Thymus (tissue), 11 donors: ENCODE data around the gene HID1. TPM values are rescaled to one million over a fixed set of nuclear protein-coding genes. Genes with fewer than 3 reads are reported as not detected.
A peak's percentile ranks its signal among the peaks of the same experiment; 100 is the strongest.

Source experiments
- DNase-seq, 9 donors: peaks; one replicate each; pipeline ENCODE4 v3.0.0-alpha.2; 2013; ENCODE audit warnings: low spot score in 9 of 9, low read depth in 6 of 9, missing footprints in 1 of 9
- H3K27ac ChIP-seq, 2 donors: one replicate each; pipeline ENCODE4 v1.5.1; 2013; ENCODE audit warnings: control low read depth in 1 of 2, low read depth in 1 of 2, low read length in 1 of 2, mild to moderate bottlenecking in 1 of 2, moderate library complexity in 1 of 2
- H3K27me3 ChIP-seq, 2 donors: one replicate each; pipeline ENCODE4 v1.5.1; 2013; ENCODE audit warnings: low read length in 1 of 2; ENCODE audit not compliant: control insufficient read depth in 2 of 2, insufficient read depth in 1 of 2
- H3K36me3 ChIP-seq, 2 donors: one replicate each; pipeline ENCODE4 v1.5.1; 2013; ENCODE audit warnings: low read length in 1 of 2, mild to moderate bottlenecking in 1 of 2, moderate library complexity in 1 of 2; ENCODE audit not compliant: control insufficient read depth in 2 of 2, insufficient read depth in 2 of 2
- H3K4me1 ChIP-seq, 2 donors: one replicate each; pipeline ENCODE4 v1.5.1; 2013; ENCODE audit warnings: low read length in 2 of 2; ENCODE audit not compliant: control insufficient read depth in 2 of 2, insufficient read depth in 2 of 2
- H3K4me3 ChIP-seq, 2 donors: one replicate each; pipeline ENCODE4 v1.5.1; 2013; ENCODE audit warnings: low read length in 2 of 2, control low read depth in 1 of 2, mild to moderate bottlenecking in 1 of 2
- H3K9me3 ChIP-seq, 2 donors: one replicate each; pipeline ENCODE4 v1.5.1; 2013; ENCODE audit warnings: low read length in 1 of 2, mild to moderate bottlenecking in 1 of 2; ENCODE audit not compliant: control insufficient read depth in 2 of 2, insufficient read depth in 1 of 2
- WGBS: extraction: QIAGEN DNeasy Blood & Tissue Kit; methylation state at CpG from one replicate; pipeline ENCODE4 v1.1.7; 2013; 5-methylcytosine and 5-hydroxymethylcytosine counted together
- polyA plus RNA-seq: library from polyadenylated mRNA; stranded (reverse); fragments of 200-250 nt; gene quantifications from one replicate; pipeline ENCODE4 v1.2.3, GENCODE V29; 2013
- total RNA-seq: library from RNA; stranded (reverse); fragments of 120-200 nt; gene quantifications from one replicate; pipeline ENCODE4 v1.2.4, GENCODE V29; 2013
- donor health status: healthy.

The HID1 gene
- total and polyA plus RNA-seq, 2 donors, result 1.3 to 9.9 TPM

DNA sequence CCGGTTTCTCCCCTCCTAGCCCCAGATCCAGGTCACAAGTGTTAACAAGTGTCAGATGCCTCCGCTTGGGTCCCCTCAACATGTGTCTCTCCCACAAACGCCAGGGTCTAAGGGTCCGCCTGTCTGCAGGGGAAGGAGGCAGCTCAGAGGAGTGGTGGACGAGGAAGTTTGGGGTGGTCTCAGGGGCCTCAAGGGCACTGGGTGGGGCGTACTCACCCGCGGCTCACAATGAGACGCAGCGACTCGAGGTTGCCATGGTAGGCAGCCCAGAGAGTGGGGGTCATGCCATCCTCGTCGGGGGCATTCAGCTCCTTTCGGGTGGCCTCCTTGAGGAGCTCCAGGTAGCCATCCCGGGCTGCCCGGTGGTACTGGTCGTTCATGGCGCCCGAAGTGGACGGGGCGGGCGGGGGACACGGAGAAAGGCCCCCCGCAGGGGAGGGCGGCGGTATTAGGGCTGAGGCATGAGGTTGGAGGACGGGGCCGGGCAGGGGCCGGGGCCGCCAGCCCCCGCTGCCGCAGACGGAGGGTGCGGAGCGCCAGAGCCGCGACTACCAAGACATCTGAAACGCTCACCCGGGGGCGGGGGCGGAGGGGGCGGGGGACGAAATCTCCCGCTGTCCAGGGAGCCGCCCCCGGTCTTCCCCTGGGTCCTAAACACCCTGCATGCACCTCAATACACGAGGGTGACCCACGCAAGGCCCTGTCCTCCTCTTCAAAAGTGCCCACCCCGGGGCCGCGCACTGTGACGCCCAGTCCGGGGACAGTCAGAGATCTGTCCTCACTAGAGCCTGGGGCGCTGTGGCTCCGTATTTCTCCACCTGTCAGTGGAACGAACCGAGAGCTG, 49.6 kb downstream of the HID1 start, which contains the start of gene USH1G:
TSS of gene USH1G (minus strand) at position 562 of the 844 bp plus-strand sequence. CDS start at position 380, 182 bp downstream.
- Histone ChIP-seq H3K27ac (no peak within 1 kb of the TSS), H3K4me3 (peak within 1 kb of the TSS in 1 of 2 donors; percentile 24), H3K36me3 (no peaks in the 10 kb centered on the region), H3K9me3 (peaks cover 0 to 2% of the 10 kb centered on the region in 2 donors), H3K4me1 (peaks cover 0 to 9% of the 10 kb centered on the region in 2 donors), H3K27me3 (peaks cover 47 to 91% of the 10 kb centered on the region in 2 donors)
- WGBS, result 7% methylated on average over 57 of the region's 57 CpGs
- DNase-seq, result no peak

DNA sequence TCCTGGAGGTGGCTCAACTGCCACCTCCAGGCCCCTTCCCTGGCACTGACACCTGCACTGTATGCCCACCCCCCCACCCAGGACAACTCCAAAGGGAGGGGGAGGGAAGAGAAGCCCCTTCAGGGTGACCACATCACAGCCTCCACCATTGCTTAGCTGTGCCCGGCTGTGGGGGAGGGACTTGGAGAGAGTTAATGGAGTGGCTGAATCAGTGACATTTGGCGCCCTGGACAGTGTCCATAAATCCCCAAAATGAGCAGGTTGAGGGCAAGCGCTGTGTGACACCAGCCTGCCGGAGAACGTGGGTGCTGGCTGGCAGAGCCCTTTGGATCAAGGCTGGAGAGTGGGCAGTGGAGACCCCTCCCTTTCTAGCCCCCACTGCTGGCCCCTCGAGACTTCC, 50.4 kb downstream of the HID1 start:
- Histone ChIP-seq H3K36me3 (no peaks in the 10 kb centered on the region), H3K9me3 (peaks cover 0 to 2% of the 10 kb centered on the region in 2 donors), H3K4me3 (no peak overlapping the region), H3K4me1 (peaks cover 0 to 9% of the 10 kb centered on the region in 2 donors), H3K27me3 (peaks cover 43 to 91% of the 10 kb centered on the region in 2 donors), H3K27ac (no peak overlapping the region)
- no peak for DNase-seq
- WGBS, result 77% methylated on average over 6 of the region's 6 CpGs

DNA sequence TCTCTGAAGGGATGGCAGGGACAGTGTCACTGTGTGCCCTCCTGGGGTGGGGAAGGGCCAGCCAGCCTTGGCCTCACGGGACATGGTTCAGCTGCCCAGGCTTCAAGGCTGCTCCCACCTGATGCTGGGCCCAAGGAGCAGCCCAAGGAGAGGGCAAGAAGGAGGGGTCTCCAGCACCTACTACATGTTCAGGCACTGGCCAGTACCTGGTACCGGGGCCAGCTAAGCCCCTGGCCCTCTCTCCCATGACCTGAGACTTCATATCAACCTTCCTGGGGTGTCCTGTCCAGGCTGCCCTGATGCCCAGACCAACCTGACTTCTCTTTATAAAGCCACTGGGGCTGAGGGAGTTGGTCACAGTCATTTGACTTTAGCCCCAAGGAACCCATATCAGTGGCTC, 50.8 kb downstream of the HID1 start:
- Histone ChIP-seq H3K36me3 (no peaks in the 10 kb centered on the region), H3K4me1 (peaks cover 0 to 9% of the 10 kb centered on the region in 2 donors), H3K27me3 (peaks cover 42 to 91% of the 10 kb centered on the region in 2 donors), H3K4me3 (no peak overlapping the region), H3K9me3 (peaks cover 2 to 3% of the 10 kb centered on the region in 2 donors), H3K27ac (no peak overlapping the region)
- DNase-seq, result no peak
- 96% methylated on average over 2 of the region's 2 CpGs for WGBS

DNA sequence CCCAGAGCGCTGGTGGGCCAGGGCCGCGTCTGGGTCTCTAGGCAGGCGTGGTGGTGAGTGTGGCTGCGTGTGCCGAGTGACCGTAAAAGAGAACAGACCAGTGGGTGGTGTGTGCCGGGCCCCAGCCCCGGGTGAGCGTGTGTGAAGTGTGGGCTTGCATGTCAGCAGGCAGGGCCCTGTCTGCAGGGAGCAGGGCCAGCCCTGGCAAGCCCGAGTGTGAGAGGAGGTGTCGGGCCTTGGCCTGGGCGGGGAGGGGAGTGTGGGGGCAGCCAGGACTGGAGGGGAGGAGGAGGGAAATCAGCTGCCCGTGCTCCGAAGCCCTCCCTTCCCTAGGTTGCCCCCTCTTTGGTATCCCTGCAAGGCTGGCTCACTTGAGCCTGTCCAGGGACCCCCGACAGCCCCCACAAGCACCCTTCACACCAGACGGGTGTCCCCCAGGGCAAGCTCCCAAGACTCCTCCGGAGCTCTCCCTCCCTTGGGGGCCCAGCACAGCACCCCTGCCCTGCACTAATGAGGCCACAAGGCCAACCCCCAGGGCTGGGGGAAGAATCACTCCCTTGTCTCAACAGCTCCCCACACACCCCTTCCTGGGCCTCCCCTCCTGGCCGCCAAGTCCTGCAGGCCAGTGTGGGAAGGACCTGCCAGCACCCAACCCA, 51.4 kb downstream of the HID1 start:
- DNase-seq, result no peak
- WGBS, result 86% methylated on average over 19 of the region's 19 CpGs
- Histone ChIP-seq H3K27me3 (peaks cover 42 to 87% of the 10 kb centered on the region in 2 donors), H3K9me3 (peaks cover 2 to 3% of the 10 kb centered on the region in 2 donors), H3K36me3 (no peaks in the 10 kb centered on the region), H3K4me3 (no peak overlapping the region), H3K4me1 (peaks cover 0 to 9% of the 10 kb centered on the region in 2 donors), H3K27ac (no peak overlapping the region)

DNA sequence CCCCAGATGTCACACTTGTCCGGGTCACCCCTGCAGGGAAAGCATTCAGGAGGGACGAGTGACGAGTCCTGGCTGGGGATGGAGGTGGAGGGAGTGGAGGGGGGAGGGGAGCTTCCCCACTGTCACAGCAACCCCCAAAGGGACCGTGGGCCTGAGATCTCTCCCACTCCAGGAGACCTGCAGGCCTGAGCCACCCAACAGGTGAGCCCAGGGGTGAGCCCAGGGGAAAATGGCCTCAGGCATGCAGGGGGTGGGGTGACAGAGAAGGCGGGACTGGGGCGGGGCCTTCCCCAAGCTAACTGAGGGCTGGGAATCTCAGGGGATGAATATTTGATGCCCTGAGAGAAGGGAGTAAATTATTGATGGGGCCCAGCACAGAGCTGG, 51.9 kb downstream of the HID1 start:
- Histone ChIP-seq H3K4me1 (peaks cover 0 to 9% of the 10 kb centered on the region in 2 donors), H3K36me3 (no peaks in the 10 kb centered on the region), H3K27me3 (peaks cover 38 to 84% of the 10 kb centered on the region in 2 donors), H3K9me3 (peaks cover 2 to 3% of the 10 kb centered on the region in 2 donors), H3K27ac (no peak overlapping the region), H3K4me3 (no peak overlapping the region)
- no peak for DNase-seq
- WGBS, result 79% methylated on average over 6 of the region's 6 CpGs

DNA sequence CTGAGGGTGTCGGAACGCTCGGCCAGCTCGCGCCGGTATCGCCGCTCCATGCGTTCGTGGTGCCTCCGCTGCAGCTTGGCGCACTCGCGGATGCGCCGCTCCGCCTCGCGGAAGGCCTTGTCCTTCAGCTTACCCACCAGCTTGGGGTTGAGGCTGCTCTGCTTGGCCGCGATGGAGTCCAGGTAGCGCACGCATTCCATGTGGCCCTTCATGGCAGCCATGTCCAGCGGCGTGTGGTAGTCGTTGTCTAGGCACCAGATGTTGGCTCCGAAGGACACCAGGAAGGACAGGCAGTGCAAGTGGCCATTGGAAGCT, 52.3 kb downstream of the HID1 start:
- peaks cover under 1 to 3% of the 10 kb centered on the region in 2 donors for H3K9me3 ChIP-seq
- WGBS, result 85% methylated on average over 27 of the region's 27 CpGs
- DNase-seq, result no peak
- peaks cover 0 to 9% of the 10 kb centered on the region in 2 donors for H3K4me1 ChIP-seq
- no peak overlapping the region for H3K27ac ChIP-seq
- no peaks in the 10 kb centered on the region for H3K36me3 ChIP-seq
- no peak overlapping the region for H3K4me3 ChIP-seq
- H3K27me3 ChIP-seq, result peaks cover 35 to 80% of the 10 kb centered on the region in 2 donors

DNA sequence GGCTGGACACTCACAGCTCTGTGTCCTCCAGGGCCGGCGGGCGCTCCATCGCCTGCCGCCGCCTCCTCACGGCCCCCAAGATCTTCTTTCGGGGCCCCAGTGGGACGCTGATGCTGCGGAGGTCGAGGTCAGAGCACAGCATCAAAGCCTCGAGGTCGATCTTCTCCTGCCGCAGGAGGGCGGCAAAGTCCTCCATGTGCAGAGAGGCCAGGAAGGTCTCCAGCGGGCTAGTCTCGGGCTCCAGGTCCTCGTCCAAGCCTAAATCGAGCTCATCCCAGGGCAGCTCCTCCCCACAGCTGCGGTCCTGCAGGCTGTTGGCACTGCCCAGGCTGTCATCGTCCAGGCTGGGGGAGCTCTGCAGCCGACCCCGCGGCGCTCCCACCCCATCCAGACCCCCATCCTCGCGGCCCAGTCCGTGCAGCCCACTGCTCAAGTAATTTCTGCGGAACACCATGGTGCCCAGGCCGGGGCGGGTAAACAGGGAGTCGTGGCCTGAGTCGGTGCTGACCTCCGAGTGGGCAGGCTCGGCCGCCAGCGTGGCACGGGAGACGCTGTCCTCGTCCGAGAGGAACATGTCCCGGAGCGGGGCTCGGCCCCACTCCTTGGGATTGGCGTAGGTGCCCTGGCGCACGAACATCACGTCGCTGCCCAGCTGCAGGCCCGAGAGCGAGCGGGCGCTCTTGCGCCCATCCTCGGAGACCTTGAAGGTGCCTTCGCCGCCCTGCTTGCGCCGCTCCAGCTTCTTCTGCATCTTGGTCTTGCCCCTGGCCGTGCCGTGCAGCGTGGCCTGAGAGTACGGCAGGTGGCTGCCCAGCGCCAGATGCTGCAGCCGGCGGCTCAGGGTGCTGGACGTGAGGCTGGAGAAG, 52.9 kb downstream of the HID1 start:
- Histone ChIP-seq H3K27me3 (peaks cover 29 to 77% of the 10 kb centered on the region in 2 donors), H3K4me3 (no peak overlapping the region), H3K4me1 (peaks cover 0 to 9% of the 10 kb centered on the region in 2 donors), H3K36me3 (no peaks in the 10 kb centered on the region), H3K27ac (no peak overlapping the region), H3K9me3 (peaks cover 0 to 3% of the 10 kb centered on the region in 2 donors)
- 76% methylated on average over 67 of the region's 67 CpGs for WGBS
- DNase-seq, result no peak

DNA sequence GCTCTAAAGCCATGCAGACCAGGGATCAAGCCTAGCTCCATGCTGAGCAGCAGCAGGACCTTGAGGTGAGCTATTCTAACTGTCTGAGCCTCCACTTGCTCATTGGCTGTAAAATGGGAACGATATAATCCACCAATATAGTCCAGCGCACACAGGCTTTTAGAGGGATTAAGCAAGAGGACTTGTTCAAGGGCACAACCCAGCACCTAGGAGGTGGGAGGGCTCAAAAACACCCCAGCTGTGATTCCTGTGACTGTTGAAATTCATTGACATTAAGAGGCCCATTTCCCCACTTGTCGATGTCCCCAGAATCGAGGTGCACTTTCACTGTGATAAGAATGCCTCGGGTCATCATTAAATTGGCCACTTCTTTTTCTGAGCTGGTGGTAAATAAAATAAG, 53.7 kb downstream of the HID1 start:
- Histone ChIP-seq H3K27me3 (peaks cover 21 to 69% of the 10 kb centered on the region in 2 donors), H3K4me3 (no peak overlapping the region), H3K9me3 (peaks cover 0 to 3% of the 10 kb centered on the region in 2 donors), H3K27ac (no peak overlapping the region), H3K36me3 (no peaks in the 10 kb centered on the region), H3K4me1 (peaks cover 0 to 9% of the 10 kb centered on the region in 2 donors)
- WGBS, result 98% methylated on average over 5 of the region's 5 CpGs
- no peak for DNase-seq
